ENCODE data around the gene RXFP3.

RXFP3 gene

DNA sequence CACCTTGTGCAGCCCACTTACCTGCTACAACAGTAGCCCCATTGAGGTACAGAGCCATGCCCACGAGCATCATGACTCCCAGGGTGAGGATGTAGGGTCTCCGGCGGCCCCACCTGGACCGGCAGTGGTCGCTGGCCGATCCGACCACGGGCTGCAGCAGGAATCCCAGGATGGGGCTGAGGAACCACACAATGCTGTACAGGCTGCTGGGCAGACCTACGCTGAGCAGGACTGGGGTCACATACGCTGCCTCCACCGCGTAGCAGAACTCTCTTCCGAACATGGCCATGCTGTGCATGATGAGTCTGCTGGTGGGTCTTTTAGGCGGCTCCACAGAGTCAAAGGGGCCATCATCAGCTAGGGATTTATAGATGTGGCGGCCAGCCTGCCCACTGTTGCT is 48.0 kb downstream of the RXFP3 start:
- no peak for DNase-seq

DNA sequence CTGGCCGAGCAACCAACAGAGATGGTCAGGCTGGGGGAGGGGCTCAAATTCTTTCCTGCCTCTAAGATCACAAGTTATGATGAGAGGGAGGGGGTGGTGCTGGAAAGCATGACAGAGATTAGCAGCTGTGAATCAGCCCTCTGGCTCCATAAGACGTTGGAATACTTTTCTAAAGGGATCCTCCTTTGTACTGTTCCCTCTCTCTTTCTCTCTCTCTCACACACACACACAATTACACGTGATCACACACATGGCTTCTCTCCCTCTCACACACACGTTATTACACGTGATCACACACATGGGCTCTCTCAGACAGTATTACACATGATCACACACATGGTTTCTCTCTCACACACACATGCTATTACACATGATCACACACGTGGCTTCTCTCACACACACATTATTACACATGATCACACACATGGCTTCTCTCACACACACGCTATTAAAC is 48.5 kb downstream of the RXFP3 start, which contains the start of gene SLC45A2:
SLC45A2 (minus strand) TSS at position 23 of the 454 bp plus-strand sequence. CDS start 110 bp downstream, outside the sequence.
- DNase-seq, result no peak

DNA sequence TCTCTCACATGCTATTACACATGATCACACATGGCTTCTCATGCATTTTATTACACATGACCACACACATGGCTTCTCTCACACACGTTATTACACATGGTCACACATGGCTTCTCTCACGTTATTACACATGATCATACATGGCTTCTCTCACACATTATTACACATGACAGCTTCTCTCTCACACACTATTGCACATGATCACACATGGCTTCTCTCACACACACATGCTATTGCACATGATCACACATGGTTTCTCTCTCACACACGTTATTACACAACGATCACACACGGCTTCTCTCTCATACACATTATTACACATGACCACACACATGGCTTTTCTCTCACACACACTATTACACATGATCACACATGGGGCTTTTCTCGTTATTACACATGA is 49.3 kb downstream of the RXFP3 start:
- DNase-seq, result no peak
